Lower leg skin (tissue), 3 donors: Measurements from ENCODE around the gene BNIP3.

Experiments
- POLR2A ChIP-seq, 2 donors: fragments of 450-650 bp; IDR thresholded peaks; one replicate each; pipeline ENCODE4 v1.6.1; 2016 to 2017; ENCODE audit warnings: antibody characterized with exemption in 2 of 2, mild to moderate bottlenecking in 1 of 2, moderate library complexity in 1 of 2
- TF ChIP-seq, protein P1 (sequence below), 3 donors: fragments of 450-650 bp; IDR thresholded peaks; one replicate each; pipeline ENCODE4 v1.5.1; 2016; ENCODE audit warnings: antibody characterized with exemption in 3 of 3, mild to moderate bottlenecking in 3 of 3, moderate library complexity in 2 of 3

GRCh38 chr10:131938681-131939080 is 43.0 kb downstream of the BNIP3 start:
- TF ChIP-seq, protein P1, sequence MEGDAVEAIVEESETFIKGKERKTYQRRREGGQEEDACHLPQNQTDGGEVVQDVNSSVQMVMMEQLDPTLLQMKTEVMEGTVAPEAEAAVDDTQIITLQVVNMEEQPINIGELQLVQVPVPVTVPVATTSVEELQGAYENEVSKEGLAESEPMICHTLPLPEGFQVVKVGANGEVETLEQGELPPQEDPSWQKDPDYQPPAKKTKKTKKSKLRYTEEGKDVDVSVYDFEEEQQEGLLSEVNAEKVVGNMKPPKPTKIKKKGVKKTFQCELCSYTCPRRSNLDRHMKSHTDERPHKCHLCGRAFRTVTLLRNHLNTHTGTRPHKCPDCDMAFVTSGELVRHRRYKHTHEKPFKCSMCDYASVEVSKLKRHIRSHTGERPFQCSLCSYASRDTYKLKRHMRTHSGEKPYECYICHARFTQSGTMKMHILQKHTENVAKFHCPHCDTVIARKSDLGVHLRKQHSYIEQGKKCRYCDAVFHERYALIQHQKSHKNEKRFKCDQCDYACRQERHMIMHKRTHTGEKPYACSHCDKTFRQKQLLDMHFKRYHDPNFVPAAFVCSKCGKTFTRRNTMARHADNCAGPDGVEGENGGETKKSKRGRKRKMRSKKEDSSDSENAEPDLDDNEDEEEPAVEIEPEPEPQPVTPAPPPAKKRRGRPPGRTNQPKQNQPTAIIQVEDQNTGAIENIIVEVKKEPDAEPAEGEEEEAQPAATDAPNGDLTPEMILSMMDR (IDR thresholded peaks at IDR 0.05), result no peak
- no peak for TF ChIP-seq POLR2A (IDR thresholded peaks at IDR 0.05)
